Skeletal muscle cell (primary cell): ENCODE measurements around the gene KCNJ8.
"Not testable (repeated sequence)": the region's sequence is repeated elsewhere in the genome, so short reads cannot be mapped to it uniquely, and the experiment has no call there.

Source experiments
- DNase-seq: peaks from one replicate; pipeline ENCODE4 v3.0.0-alpha.2; 2010; ENCODE audit warnings: low read depth
- H3K4me3 ChIP-seq: 2 replicates; pipeline ENCODE4 v1.5.1; 2011; ENCODE audit warnings: low read depth, mild to moderate bottlenecking, control low read depth, low read length, moderate library complexity

The KCNJ8 gene

DNA sequence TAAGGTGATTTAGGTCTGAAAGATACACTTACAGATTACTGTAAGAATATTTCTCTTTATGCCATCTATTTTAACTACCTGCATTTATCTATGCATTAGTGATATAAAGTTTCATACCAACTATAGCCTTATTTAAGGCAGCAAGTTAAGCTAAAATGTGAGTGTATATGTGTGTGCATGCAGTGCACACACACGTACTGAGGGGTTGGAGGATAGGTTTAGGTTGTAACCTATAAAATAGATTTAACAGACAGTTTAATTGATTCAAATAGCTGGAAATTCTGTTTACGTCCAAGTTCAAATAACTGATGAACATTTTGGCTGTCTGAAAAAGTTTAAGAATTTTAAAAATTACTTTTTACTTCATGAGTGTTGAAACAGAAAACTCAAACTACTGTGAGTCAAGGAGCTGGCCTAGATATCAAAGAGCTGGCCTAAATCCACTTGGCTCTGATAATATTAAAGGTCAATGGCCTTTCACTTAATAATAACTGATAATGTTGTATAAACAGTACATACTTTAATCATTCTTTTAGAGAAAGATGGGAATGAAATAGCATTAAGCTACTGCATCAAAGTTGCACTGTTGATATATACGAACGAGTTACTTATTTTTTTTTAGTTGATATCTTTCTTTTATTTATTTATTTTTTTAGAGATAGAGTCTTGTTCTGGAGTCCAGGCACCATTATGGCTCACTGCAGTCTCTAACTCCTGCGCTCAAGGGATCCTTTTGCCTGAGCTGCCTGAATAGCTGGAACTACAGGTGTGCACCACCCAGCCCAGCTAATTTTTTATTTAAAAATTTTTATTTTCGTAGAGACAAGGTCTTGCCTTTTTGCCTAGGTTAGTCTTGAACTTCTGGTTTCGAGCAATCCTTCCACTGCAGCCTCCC is 13.8 kb upstream of the KCNJ8 start:
- no peak overlapping the region for H3K4me3 ChIP-seq
- no peak for DNase-seq

GRCh38 chr12:21786041-21786531 is 11.6 kb upstream of the KCNJ8 start:
- H3K4me3 ChIP-seq: no peak overlapping the region
- no peak for DNase-seq

DNA sequence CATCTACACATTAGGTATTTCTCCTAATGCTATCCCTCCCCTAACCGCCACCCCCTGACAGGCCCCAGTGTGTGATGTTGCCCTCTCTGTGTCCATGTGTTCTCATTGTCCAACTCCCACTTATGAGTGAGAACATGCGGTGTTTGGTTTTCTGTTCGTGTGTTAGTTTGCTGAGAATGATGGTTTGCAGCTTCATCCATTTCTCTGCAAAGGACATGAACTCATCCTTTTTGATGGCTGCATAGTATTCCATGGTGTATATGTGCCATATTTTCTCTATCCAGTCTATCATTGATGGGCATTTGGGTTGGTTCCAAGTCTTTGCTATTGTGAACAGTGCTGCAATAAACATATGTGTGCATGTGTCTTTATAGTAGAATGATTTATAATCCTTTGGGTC is 8.2 kb upstream of the KCNJ8 start:
- not testable (repeated sequence) for H3K4me3 ChIP-seq, DNase-seq

DNA sequence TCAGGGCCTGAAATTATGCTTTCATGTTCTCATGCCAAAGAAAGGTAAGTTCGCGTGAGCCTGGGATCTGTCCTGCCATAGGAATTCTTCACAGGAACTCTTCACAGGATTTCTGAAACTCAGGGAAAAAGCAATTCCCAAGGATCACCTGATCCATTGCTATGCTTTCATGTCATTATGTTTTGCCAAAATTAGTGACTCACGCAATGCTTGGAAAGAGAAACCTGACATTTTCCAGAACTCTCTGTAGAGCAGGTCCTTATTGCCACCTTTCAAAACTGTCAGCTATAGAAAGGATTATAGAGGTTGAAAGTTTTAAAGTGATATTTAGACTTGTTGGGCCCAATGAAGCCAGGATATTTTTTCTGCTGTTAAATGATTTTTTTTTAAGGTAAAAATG is 6.3 kb upstream of the KCNJ8 start:
- H3K4me3 ChIP-seq: no peak overlapping the region
- DNase-seq: no peak

- DNase-seq: no peak
- no peak overlapping the region for H3K4me3 ChIP-seq
Measured at GRCh38 chr12:21776175-21776574, 1.7 kb upstream of the KCNJ8 start.

GRCh38 chr12:21775133-21775820 is 771 bp upstream of the KCNJ8 start:
- DNase-seq: no peak
- H3K4me3 ChIP-seq: peak overlapping the region; percentile 54

DNA sequence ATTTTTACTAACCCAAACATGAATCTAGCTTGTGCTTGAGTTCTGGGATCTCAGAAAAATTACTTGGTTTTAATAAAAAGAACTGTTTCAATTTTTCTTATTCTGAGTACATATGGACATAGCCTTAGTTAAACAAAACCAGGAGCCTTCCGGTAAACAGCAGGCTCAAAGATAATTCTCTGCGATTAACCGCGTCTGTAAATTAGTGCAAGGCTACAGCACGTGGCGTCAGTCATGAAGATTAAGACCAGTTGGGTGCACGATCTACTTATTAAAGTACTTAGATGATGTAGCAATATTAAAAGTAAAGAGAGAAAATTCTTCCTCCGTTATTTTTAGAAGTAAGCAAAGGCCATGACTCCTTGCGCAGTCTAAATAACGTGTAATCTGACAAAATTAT is 700 bp downstream of the KCNJ8 start:
- DNase-seq: no peak
- peak overlapping the region; percentile 54 for H3K4me3 ChIP-seq

- H3K4me3 ChIP-seq: no peak overlapping the region
- no peak for DNase-seq
Measured at GRCh38 chr12:21773263-21773741, 1.2 kb downstream of the KCNJ8 start.

GRCh38 chr12:21771311-21771710 is 3.2 kb downstream of the KCNJ8 start:
- no peak for DNase-seq
- H3K4me3 ChIP-seq: no peak overlapping the region

DNA sequence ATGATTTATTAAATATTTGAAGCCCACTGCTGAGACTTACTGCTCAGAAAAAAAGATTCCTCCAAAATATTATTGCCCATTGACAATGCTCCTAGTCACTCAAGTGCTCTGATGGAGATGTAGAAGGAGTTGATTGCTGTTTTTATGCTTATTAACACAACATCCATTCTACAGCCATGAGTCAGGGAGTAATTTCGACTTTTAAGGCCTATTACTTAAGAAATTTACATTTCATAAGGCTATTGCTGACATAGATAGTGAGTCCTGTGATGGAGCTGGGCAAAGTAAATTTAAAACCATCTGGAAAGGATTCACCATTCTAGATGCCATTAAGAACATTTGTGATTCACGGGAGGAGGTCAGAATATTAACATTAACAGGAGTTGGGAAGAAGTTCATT is 5.2 kb downstream of the KCNJ8 start:
- no peak overlapping the region for H3K4me3 ChIP-seq
- DNase-seq: no peak

- no peak overlapping the region for H3K4me3 ChIP-seq
- DNase-seq: no peak
Measured at GRCh38 chr12:21766403-21766802, 8.1 kb downstream of the KCNJ8 start.

- no peak overlapping the region for H3K4me3 ChIP-seq
- no peak for DNase-seq
Measured at GRCh38 chr12:21764950-21765349, 9.6 kb downstream of the KCNJ8 start.

DNA sequence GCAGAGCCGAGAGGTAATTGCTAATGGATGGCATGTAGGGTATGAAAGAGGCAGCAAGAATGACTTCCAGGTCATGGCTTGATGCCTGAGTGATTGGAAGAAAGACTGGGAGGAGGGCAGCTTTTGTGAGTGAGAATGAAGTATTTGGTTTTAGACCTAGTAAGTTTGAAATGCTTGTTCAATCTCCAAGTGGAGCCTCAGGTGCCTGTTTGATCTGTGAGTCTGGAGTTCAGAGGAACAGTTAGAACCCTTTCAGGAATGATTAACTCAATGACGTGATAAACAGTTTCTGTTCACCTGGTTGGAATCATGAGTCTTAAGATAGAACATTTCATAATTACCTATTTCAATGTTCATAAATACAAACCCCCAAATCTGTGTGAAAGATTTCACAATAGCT is 10.4 kb downstream of the KCNJ8 start:
- H3K4me3 ChIP-seq: no peak overlapping the region
- DNase-seq: no peak

DNA sequence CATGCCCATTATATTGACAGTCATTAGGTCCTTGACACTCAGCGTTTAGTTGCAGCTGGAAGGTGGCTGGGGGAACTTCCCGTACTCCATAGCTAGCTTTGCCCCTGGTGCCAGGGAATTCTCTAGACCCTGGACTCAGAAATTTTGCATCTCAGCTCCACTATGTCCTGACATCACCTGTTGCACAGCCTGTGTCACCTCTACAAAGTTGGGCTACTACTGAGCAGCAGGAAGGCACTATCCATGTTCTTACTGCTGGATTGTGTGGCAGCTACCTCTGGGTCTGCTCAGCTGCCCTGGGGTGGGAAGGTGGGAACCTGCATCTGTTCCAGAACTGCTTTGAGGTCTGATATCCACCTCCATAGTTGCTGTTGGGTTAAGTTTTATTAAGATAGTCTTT is 11.0 kb downstream of the KCNJ8 start:
- H3K4me3 ChIP-seq: no peak overlapping the region
- DNase-seq: no peak

DNA sequence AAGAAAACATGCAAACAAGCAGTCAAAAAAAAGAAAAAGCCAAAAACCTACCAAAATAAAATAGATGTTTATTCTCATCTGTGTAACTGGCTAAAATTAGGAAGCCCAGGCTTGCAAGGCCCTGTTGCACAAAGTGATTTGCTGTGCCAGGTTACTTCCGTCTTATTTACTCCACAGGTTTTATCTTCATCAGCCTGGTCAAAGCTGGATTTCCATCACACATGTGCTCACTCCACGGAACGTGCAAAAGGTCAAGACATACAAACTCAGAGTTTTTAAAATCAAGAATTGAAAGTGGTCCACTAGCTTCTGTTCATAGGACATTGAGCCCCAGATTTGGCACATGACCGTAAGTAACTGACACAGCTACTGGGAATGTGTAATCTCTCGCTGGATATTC is 14.8 kb downstream of the KCNJ8 start:
- no peak for DNase-seq

GRCh38 chr12:21757735-21758134 is 16.8 kb downstream of the KCNJ8 start:
- DNase-seq: no peak
- H3K4me3 ChIP-seq: no peak overlapping the region

More for the DNA sequence above, 14.8 kb downstream of the KCNJ8 start:
- H3K4me3 ChIP-seq: no peak overlapping the region

- H3K4me3 ChIP-seq: no peak overlapping the region
- no peak for DNase-seq
Measured at GRCh38 chr12:21756699-21757098, 17.8 kb downstream of the KCNJ8 start.

- DNase-seq: peak; percentile 72
- H3K4me3 ChIP-seq: no peak overlapping the region
Measured at GRCh38 chr12:21751517-21751916, 23.0 kb downstream of the KCNJ8 start.

GRCh38 chr12:21745258-21745657 is 29.2 kb downstream of the KCNJ8 start:
- no peak for DNase-seq
- no peak overlapping the region for H3K4me3 ChIP-seq

DNA sequence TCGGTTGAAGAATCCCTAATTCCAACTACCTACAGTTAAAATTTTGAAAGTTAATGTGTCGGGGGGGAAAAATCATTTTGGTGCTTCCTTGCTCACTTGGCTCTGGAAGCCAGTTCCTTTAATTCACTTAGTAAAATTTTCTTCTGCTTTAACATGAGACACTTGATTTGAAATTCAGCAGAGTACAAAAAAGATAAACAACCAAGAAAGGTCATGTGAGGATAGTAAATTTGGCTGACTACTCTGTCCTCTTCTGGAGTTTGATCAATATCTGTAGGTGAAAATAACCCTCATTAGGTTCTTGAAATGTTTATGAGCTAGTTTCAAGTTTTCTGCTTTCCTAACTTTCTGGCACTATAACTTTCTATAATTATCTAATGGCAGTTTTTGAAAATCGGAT is 43.4 kb downstream of the KCNJ8 start:
- H3K4me3 ChIP-seq: no peak overlapping the region
- no peak for DNase-seq

DNA sequence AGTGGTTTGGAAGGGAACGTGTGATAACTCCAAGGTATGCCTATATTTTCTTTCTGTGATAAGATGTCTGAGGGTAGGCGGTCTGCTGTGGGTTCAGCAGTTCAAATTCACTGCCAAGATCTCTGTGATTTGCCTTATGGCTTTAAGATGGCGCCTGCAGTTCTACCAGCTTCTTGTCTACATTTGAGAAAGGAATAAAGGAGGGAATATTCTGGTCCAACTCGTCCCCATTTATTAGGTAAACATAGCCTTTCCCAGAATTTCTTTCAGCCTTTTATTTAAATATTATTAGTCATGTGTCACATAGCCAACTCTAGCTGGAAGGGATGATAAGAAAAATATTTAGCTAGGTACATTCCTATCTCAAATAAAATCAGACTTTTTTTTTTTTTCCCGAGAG is 48.8 kb downstream of the KCNJ8 start:
- no peak for DNase-seq
- H3K4me3 ChIP-seq: no peak overlapping the region
